Loucy (cell line): ENCODE measurements around the gene CCNA2.

Experiments
- EZH2phosphoT487 ChIP-seq: fragments of 200-600 bp; IDR thresholded peaks from 2 replicates; pipeline ENCODE4 v1.6.1; 2018; ENCODE audit warnings: antibody characterized with exemption, mild to moderate bottlenecking, moderate library complexity, borderline replicate concordance
- TF ChIP-seq, protein P1 (sequence below): fragments of 200-600 bp; sonication (generic); conservative IDR thresholded peaks from 2 replicates; pipeline ENCODE4 v1.5.1; 2014; ENCODE audit warnings: mild to moderate bottlenecking, antibody characterized with exemption, low read length

DNA sequence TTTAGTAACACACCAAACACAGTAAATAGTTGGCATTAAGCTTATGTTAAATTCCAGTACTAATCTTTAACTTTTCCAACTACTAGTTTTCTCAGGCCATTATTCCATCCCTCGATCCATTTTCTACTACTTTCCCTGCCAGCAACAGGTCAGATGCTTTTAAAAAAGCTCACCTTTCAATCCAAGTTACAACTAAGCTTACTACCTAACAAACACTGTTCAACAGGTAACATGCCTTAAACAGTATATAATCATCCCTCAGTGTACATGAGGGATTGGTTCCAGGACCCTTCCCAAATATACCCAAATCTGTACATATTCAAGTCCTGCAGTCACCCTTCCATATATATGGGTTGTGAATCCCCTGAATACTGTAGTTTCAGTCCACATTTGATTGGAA lies 5.5 kb downstream of the CCNA2 start:
- TF ChIP-seq, protein P1, sequence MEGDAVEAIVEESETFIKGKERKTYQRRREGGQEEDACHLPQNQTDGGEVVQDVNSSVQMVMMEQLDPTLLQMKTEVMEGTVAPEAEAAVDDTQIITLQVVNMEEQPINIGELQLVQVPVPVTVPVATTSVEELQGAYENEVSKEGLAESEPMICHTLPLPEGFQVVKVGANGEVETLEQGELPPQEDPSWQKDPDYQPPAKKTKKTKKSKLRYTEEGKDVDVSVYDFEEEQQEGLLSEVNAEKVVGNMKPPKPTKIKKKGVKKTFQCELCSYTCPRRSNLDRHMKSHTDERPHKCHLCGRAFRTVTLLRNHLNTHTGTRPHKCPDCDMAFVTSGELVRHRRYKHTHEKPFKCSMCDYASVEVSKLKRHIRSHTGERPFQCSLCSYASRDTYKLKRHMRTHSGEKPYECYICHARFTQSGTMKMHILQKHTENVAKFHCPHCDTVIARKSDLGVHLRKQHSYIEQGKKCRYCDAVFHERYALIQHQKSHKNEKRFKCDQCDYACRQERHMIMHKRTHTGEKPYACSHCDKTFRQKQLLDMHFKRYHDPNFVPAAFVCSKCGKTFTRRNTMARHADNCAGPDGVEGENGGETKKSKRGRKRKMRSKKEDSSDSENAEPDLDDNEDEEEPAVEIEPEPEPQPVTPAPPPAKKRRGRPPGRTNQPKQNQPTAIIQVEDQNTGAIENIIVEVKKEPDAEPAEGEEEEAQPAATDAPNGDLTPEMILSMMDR = no peak
- TF ChIP-seq EZH2phosphoT487 = no peak
